Right lobe of liver (tissue), 6 donors: ENCODE measurements around the gene OR1A2. TPM values are rescaled to one million over a fixed set of nuclear protein-coding genes. Genes with fewer than 3 reads are reported as not detected.
"Not testable (repeated sequence)": the region's sequence is repeated elsewhere in the genome, so short reads cannot be mapped to it uniquely, and the experiment has no call there.

Source experiments
- ATAC-seq, 4 donors: fragments of 200-7000 bp; cut with Tn5 transposase; one replicate each; pipeline ENCODE4 v1.9.1; 2020; ENCODE audit warnings: mild to moderate bottlenecking in 4 of 4, moderate library complexity in 4 of 4
- DNase-seq, 3 donors: peaks; one replicate each; pipeline ENCODE4 v3.0.0-alpha.2; 2020
- H3K27ac ChIP-seq, 3 donors: fragments of 200-600 bp; one replicate each; pipeline ENCODE4 v1.8.0; 2022
- H3K27me3 ChIP-seq, 2 donors: fragments of 200-600 bp; one replicate each; pipeline ENCODE4 v1.8.0; 2022
- H3K36me3 ChIP-seq, 4 donors: fragments of 200-600 bp; sonication (generic) in 1 of 4; one replicate each; pipeline versions ENCODE4 v1.5.1 to v1.8.0; 2017 to 2022; ENCODE audit warnings: control low read depth in 1 of 4
- H3K4me1 ChIP-seq, 4 donors: fragments of 200-600 bp; sonication (generic) in 1 of 4; one replicate each; pipeline versions ENCODE4 v1.5.1 to v1.8.0; 2017 to 2022; ENCODE audit warnings: control low read depth in 1 of 4
- H3K4me3 ChIP-seq, 3 donors: fragments of 200-600 bp; one replicate each; pipeline ENCODE4 v1.8.0; 2022
- H3K9me3 ChIP-seq, 4 donors: fragments of 200-600 bp; sonication (generic) in 1 of 4; one replicate each; pipeline versions ENCODE4 v1.5.1 to v1.8.0; 2017 to 2022; ENCODE audit warnings: control low read depth in 1 of 4
- CTCF ChIP-seq, 4 donors: fragments of 200-600 bp in 3 of 4; fragments of 450-650 bp in 1 of 4; IDR thresholded peaks; one replicate each; pipeline versions ENCODE4 v1.5.1 to v1.8.0; 2016 to 2022; ENCODE audit warnings: antibody characterized with exemption in 4 of 4, mild to moderate bottlenecking in 2 of 4
- POLR2A ChIP-seq: fragments of 450-650 bp; IDR thresholded peaks from one replicate; pipeline ENCODE4 v1.6.1; 2017; ENCODE audit warnings: antibody characterized with exemption, mild to moderate bottlenecking
- WGBS: methylation state at CpG from one replicate; pipeline ENCODE4 v1.1.6; 2018; ENCODE audit warnings: low coverage, low lambda C conversion rate; ENCODE audit not compliant: insufficient coverage; ENCODE audit errors: missing lambda C conversion rate; 5-methylcytosine and 5-hydroxymethylcytosine counted together
- intact Hi-C, 2 donors: fragments of 100-400 bp; cut with DNase I; formaldehyde crosslinking; loops; one replicate each; pipeline versions ENCODE4 v1.11.2 to v1.14.1; 2022
- total RNA-seq, 6 experiments: library from RNA; depleted of rRNA in 2 of 6; stranded (reverse); fragments of >200 nt in 2 of 6; fragmentation: NEBNext Ultra II Directional in 3 of 6; extraction: Animal tissue kit (Norgen Biotek cat#: 25700) in 3 of 6; gene quantifications; one replicate each; pipeline versions ENCODE4 v1.1.0 to v1.2.4, GENCODE V29; 2016 to 2023
- donor health status: DM: no; HTN: yes; CAD: no.
- donor health status: DM: no; HTN: no; CAD: no.
- donor health status: DM: no; HTN: no; CAD: no.
- donor health status: DM: no; HTN: yes; CAD: no.
- donor health status: DM: no; HTN: yes; CAD: no.

Gene OR1A2
- total RNA-seq, 6 experiments from 2014 or later, result not detected

GRCh38 chr17:3221850-3222249 is 24.5 kb downstream of the OR1A2 start:
- DNase-seq (no peak), ATAC-seq (no peak)
- H3K27me3 ChIP-seq, result no peaks in the 10 kb centered on the region
- H3K4me1 ChIP-seq, result no peaks in the 10 kb centered on the region
- WGBS, result 89% methylated on average over 2 of the region's 2 CpGs
- no peak overlapping the region for H3K4me3 ChIP-seq
- intact Hi-C loops, result no loop called here
- H3K27ac ChIP-seq, result no peak overlapping the region
- H3K36me3 ChIP-seq, result no peaks in the 10 kb centered on the region
- no peak for TF ChIP-seq CTCF (IDR thresholded peaks at IDR 0.05)
- TF ChIP-seq POLR2A, result no peak
- H3K9me3 ChIP-seq, result no peaks in the 10 kb centered on the region

- no peak for TF ChIP-seq CTCF (IDR thresholded peaks at IDR 0.05)
- TF ChIP-seq POLR2A, result no peak
- Histone ChIP-seq H3K4me1 (no peaks in the 10 kb centered on the region), H3K27me3 (no peaks in the 10 kb centered on the region), H3K27ac (no peak overlapping the region), H3K36me3 (no peaks in the 10 kb centered on the region), H3K4me3 (no peak overlapping the region), H3K9me3 (no peaks in the 10 kb centered on the region)
- WGBS, result 35% methylated on average over 2 of the region's 2 CpGs
- ATAC-seq (no peak), DNase-seq (no peak)
- intact Hi-C loops, result no loop called here
Measured at GRCh38 chr17:3222505-3222904, 25.2 kb downstream of the OR1A2 start.

DNA sequence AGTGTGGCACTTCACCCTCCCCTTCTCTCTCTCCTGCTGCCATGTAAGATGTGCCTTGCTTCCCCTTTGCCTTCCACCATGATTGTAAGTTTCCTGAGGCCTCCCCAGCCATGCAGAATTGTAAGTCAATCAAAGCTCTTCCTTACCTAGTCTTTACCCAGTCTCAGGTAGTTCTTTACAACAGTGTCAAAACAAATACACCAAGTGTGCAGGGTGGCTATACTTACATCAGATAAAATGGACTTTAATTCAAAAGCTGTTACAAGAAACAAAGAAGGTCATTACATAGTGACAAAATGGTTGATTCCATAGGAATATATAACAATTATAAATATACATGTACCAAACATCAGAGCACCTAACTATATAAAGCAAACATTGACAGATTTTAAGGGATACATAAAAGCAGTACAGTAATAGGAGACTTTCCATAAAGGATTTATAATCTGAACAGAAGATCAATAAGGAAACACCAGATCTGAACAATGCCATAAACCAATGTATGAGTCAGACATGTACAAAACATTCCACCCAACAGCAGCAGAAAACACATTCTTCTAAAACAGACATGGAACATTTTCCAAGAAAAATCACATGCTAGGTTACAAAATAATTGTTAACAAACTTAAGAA is 27.5 kb downstream of the OR1A2 start:
- H3K4me1 ChIP-seq, H3K4me3 ChIP-seq, intact Hi-C loops, H3K9me3 ChIP-seq, H3K36me3 ChIP-seq, H3K27ac ChIP-seq, ATAC-seq, H3K27me3 ChIP-seq, DNase-seq: not testable (repeated sequence)

GRCh38 chr17:3232300-3232699 is 35.0 kb downstream of the OR1A2 start:
- DNase-seq, H3K4me3 ChIP-seq, H3K36me3 ChIP-seq, H3K27me3 ChIP-seq, H3K4me1 ChIP-seq, H3K27ac ChIP-seq, intact Hi-C loops, H3K9me3 ChIP-seq, ATAC-seq: not testable (repeated sequence)
- WGBS, result 74% methylated on average over 3 of the region's 8 CpGs

DNA sequence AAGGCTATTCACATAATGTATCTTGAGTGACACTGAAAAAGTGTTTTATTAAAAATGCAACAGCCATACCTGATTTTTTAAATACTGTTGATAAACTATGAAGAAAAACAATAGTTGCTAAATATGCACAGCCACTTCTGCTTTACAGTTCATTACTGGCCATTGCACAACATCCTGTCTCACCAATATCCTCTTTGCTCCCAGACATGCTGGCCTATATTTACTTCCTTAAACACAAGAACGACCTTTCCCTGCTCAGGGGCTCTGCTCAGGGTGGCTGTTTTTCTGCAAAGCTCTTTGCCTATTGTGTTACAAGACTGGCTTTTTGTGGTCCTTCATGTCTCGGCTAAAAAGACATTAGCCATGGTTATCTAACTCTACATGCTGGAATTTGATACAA is 41.4 kb downstream of the OR1A2 start:
- not testable (repeated sequence) for DNase-seq

GRCh38 chr17:3241044-3241443 is 43.7 kb downstream of the OR1A2 start:
- H3K27ac ChIP-seq, H3K36me3 ChIP-seq, ATAC-seq: not testable (repeated sequence)

More for the DNA sequence above, 41.4 kb downstream of the OR1A2 start:
- H3K4me1 ChIP-seq, H3K27ac ChIP-seq, intact Hi-C loops, H3K9me3 ChIP-seq, H3K27me3 ChIP-seq, H3K4me3 ChIP-seq, H3K36me3 ChIP-seq: not testable (repeated sequence)
- WGBS, result 10% methylated on average over 2 of the region's 2 CpGs
- peak; percentile 49 to 94 (median 78) for ATAC-seq

GRCh38 chr17:3244841-3245240 is 47.5 kb downstream of the OR1A2 start:
- intact Hi-C loops, H3K27ac ChIP-seq, H3K9me3 ChIP-seq, H3K4me3 ChIP-seq, DNase-seq, H3K4me1 ChIP-seq, H3K36me3 ChIP-seq, ATAC-seq, H3K27me3 ChIP-seq: not testable (repeated sequence)
- WGBS, result 25% methylated on average over 1 of the region's 1 CpG

More at GRCh38 chr17:3241044-3241443, 43.7 kb downstream of the OR1A2 start:
- H3K4me3 ChIP-seq, H3K4me1 ChIP-seq, intact Hi-C loops, H3K27me3 ChIP-seq, H3K9me3 ChIP-seq, DNase-seq: not testable (repeated sequence)
- WGBS, result 60% methylated on average over 1 of the region's 1 CpG

Other genes with a start within 250 kb of the OR1A2 start
- not detected for gene OR1D5, start 133.9 kb upstream of the OR1A2 start, total RNA-seq
- not detected for gene OR1D2, start 93.1 kb upstream of the OR1A2 start, total RNA-seq
- gene OR1G1, start 70.0 kb upstream of the OR1A2 start, total RNA-seq, result not detected
- gene OR1A1, start 10.1 kb downstream of the OR1A2 start, total RNA-seq, result not detected
- gene OR3A1, start 100.8 kb downstream of the OR1A2 start, total RNA-seq, result not detected
- not detected for gene OR3A2, start 188.8 kb downstream of the OR1A2 start, total RNA-seq
- gene OR1E1, start 200.9 kb downstream of the OR1A2 start, total RNA-seq, result not detected
- gene OR3A3, start 213.9 kb downstream of the OR1A2 start, total RNA-seq, result not detected
- gene OR1E2, start 236.3 kb downstream of the OR1A2 start, total RNA-seq, result not detected